ENCODE data around the gene ADAMTSL5.
"Not testable (repeated sequence)": the region's sequence is repeated elsewhere in the genome, so short reads cannot be mapped to it uniquely, and the experiment has no call there.

The ADAMTSL5 gene

DNA sequence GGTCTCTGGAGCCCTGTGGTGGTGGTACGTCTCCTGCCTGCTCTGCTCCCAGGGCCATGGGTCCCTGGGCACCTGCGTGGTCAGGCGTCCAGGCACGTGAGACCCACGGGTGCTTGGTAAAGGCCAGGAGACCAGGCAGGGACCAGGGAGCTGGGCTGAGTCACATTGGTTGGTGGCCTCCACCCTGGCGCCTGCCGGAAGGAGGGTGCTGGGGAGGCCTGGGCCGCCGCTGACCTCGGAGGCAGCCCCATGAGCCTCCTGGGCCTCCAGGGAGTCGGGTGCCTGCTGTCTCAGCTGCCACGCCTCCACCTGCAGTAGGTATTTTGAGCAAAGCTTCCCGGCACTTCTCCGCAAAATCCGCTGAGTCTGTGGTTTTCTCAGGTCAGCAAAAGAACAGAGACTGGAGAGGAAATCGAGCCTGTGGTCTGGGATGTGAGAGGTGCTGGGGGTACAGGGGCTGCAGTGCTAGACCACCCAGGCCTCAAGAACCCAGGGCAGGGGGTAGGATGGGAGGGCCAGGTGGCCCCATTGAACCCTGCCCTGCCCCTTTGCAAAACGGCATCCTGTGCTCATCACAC is 7.5 kb upstream of the ADAMTSL5 start:
- no peak overlapping the region for H3K4me2 ChIP-seq (ENCODE audit: low read depth, low read length, poor library complexity, severe bottlenecking)
- H3F3A ChIP-seq (ENCODE audit: insufficient read depth): no peaks in the 10 kb centered on the region
- no peaks in the 10 kb centered on the region for H4K20me1 ChIP-seq (ENCODE audit: low read depth, low read length)
- no peaks in the 10 kb centered on the region for H3K27me3 ChIP-seq (ENCODE audit: low read length)
- H2AFZ ChIP-seq (ENCODE audit: low read depth, low read length, severe bottlenecking): no peak overlapping the region
- TF ChIP-seq, protein P1, sequence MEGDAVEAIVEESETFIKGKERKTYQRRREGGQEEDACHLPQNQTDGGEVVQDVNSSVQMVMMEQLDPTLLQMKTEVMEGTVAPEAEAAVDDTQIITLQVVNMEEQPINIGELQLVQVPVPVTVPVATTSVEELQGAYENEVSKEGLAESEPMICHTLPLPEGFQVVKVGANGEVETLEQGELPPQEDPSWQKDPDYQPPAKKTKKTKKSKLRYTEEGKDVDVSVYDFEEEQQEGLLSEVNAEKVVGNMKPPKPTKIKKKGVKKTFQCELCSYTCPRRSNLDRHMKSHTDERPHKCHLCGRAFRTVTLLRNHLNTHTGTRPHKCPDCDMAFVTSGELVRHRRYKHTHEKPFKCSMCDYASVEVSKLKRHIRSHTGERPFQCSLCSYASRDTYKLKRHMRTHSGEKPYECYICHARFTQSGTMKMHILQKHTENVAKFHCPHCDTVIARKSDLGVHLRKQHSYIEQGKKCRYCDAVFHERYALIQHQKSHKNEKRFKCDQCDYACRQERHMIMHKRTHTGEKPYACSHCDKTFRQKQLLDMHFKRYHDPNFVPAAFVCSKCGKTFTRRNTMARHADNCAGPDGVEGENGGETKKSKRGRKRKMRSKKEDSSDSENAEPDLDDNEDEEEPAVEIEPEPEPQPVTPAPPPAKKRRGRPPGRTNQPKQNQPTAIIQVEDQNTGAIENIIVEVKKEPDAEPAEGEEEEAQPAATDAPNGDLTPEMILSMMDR (IDR thresholded peaks at IDR 0.05; ENCODE audit: insufficient read depth, low read length, poor library complexity, severe bottlenecking): no peak
- no peak for TF ChIP-seq EZH2phosphoT487 (conservative IDR thresholded peaks at IDR 0.05; ENCODE audit: low read length)
- H3K9me2 ChIP-seq (replicated peaks; ENCODE audit: insufficient read depth, low read length): no peaks in the 10 kb centered on the region
- no peak overlapping the region for H3K27ac ChIP-seq (ENCODE audit: low read depth, low read length)
- no peak overlapping the region for H3K9ac ChIP-seq (ENCODE audit: low read length)
- H3K36me3 ChIP-seq (ENCODE audit: low read length): no peaks in the 10 kb centered on the region
- H3K79me2 ChIP-seq (ENCODE audit: insufficient read depth, low read length): no peaks in the 10 kb centered on the region
- H3K4me3 ChIP-seq (ENCODE audit: insufficient read depth, low read length, poor library complexity, severe bottlenecking): no peak overlapping the region
- no peaks in the 10 kb centered on the region for H3K9me3 ChIP-seq (ENCODE audit: insufficient read depth, low read length)

DNA sequence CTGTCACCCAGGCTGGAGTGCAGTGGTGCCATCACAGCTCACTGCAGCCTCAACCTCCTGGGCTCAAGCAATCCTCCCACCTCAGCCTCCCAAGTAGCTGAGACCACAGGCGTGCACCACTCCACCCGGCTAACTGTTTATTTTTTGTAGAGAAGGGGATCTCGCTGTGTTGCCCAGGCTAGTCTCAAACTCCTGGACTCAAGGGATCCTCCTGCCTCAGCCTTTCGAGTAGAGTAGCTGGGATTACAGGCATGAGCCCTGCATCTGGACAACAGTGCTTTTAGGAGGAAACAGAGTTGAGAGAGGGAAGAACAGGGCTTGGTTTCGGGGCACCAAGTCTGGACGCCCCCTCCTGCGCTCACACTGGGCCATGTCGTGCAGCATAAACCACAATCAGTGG is 7.0 kb upstream of the ADAMTSL5 start:
- H3K27me3 ChIP-seq (ENCODE audit: low read length); H3K9ac ChIP-seq (ENCODE audit: low read length); H3K4me3 ChIP-seq (ENCODE audit: insufficient read depth, low read length, poor library complexity, severe bottlenecking); H3F3A ChIP-seq (ENCODE audit: insufficient read depth); H2AFZ ChIP-seq (ENCODE audit: low read depth, low read length, severe bottlenecking); H3K9me3 ChIP-seq (ENCODE audit: insufficient read depth, low read length); H3K9me2 ChIP-seq (replicated peaks; ENCODE audit: insufficient read depth, low read length); H3K79me2 ChIP-seq (ENCODE audit: insufficient read depth, low read length); H4K20me1 ChIP-seq (ENCODE audit: low read depth, low read length); H3K36me3 ChIP-seq (ENCODE audit: low read length); H3K4me2 ChIP-seq (ENCODE audit: low read depth, low read length, poor library complexity, severe bottlenecking); H3K27ac ChIP-seq (ENCODE audit: low read depth, low read length): not testable (repeated sequence)

DNA sequence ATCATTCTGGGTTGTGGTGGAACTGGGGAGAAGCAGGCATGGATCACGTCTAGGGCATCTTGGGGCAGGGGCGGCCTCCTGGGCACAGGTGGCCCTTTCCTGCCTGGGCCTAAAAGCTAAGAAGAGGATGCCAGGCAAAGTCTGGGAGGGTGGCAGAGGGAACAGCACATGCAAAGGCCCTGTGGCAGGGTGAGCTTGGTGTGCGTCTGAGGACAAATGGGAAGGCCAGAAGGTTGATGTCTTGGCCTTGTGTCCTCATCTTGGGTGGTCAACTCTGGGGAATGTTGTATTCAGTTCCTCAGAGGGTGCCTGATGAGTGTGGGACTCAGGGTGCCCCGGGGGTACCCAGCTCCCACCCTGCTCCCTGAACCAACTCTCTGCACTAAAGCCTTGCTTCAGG is 5.7 kb upstream of the ADAMTSL5 start:
- Histone ChIP-seq H3K36me3 (ENCODE audit: low read length) (no peaks in the 10 kb centered on the region), H4K20me1 (ENCODE audit: low read depth, low read length) (no peaks in the 10 kb centered on the region), H3F3A (ENCODE audit: insufficient read depth) (no peaks in the 10 kb centered on the region), H3K9me2 (replicated peaks; ENCODE audit: insufficient read depth, low read length) (no peaks in the 10 kb centered on the region), H2AFZ (ENCODE audit: low read depth, low read length, severe bottlenecking) (no peak overlapping the region), H3K9me3 (ENCODE audit: insufficient read depth, low read length) (no peaks in the 10 kb centered on the region), H3K79me2 (ENCODE audit: insufficient read depth, low read length) (no peaks in the 10 kb centered on the region), H3K27me3 (ENCODE audit: low read length) (no peaks in the 10 kb centered on the region), H3K4me3 (ENCODE audit: insufficient read depth, low read length, poor library complexity, severe bottlenecking) (no peak overlapping the region), H3K27ac (ENCODE audit: low read depth, low read length) (no peak overlapping the region), H3K9ac (ENCODE audit: low read length) (no peak overlapping the region), H3K4me2 (ENCODE audit: low read depth, low read length, poor library complexity, severe bottlenecking) (no peak overlapping the region)
- TF ChIP-seq EZH2phosphoT487 (conservative IDR thresholded peaks at IDR 0.05; ENCODE audit: low read length): no peak
- TF ChIP-seq, protein P1 (IDR thresholded peaks at IDR 0.05; ENCODE audit: insufficient read depth, low read length, poor library complexity, severe bottlenecking): no peak

DNA sequence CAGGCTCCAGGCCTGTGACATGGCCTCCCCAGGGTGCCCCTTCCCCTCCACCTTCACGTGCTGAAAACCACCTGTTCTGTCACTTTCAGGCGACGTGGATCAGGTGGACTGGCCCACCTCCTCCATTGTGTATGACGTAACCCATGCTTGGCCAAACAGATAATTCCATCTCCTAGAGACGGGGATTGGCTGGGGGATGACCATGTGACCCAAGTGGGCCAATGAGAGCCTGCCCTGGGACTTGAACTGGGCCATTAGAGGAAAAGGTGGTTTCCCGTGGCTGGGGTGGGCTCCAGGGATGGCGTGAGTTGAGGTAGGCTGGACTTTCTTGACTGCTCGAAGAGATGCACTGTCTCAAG is 3.6 kb upstream of the ADAMTSL5 start:
- TF ChIP-seq, protein P1 (IDR thresholded peaks at IDR 0.05; ENCODE audit: insufficient read depth, low read length, poor library complexity, severe bottlenecking): no peak
- TF ChIP-seq EZH2phosphoT487 (conservative IDR thresholded peaks at IDR 0.05; ENCODE audit: low read length): no peak
- H3K27ac ChIP-seq (ENCODE audit: low read depth, low read length): no peak overlapping the region

More for the DNA sequence above, 3.6 kb upstream of the ADAMTSL5 start:
- H3K4me3 ChIP-seq (ENCODE audit: insufficient read depth, low read length, poor library complexity, severe bottlenecking): no peak overlapping the region
- no peak overlapping the region for H3K9ac ChIP-seq (ENCODE audit: low read length)
- no peak overlapping the region for H2AFZ ChIP-seq (ENCODE audit: low read depth, low read length, severe bottlenecking)
- H3K9me3 ChIP-seq (ENCODE audit: insufficient read depth, low read length): no peaks in the 10 kb centered on the region
- H4K20me1 ChIP-seq (ENCODE audit: low read depth, low read length): no peaks in the 10 kb centered on the region
- no peaks in the 10 kb centered on the region for H3K9me2 ChIP-seq (replicated peaks; ENCODE audit: insufficient read depth, low read length)
- H3K79me2 ChIP-seq (ENCODE audit: insufficient read depth, low read length): no peaks in the 10 kb centered on the region
- no peak overlapping the region for H3K4me2 ChIP-seq (ENCODE audit: low read depth, low read length, poor library complexity, severe bottlenecking)
- no peaks in the 10 kb centered on the region for H3K36me3 ChIP-seq (ENCODE audit: low read length)
- no peaks in the 10 kb centered on the region for H3F3A ChIP-seq (ENCODE audit: insufficient read depth)
- H3K27me3 ChIP-seq (ENCODE audit: low read length): no peaks in the 10 kb centered on the region

Data from SU-DHL-6 (cell line).